Stimulated activated CD4-positive, alpha-beta T cell treated with anti-CD3 and anti-CD28 coated beads, Interleukin-15, amount 100 ng/mL, for 24 hours (primary cell): ENCODE results near the gene TDO2.

Experiments
- DNase-seq: peaks from one replicate; pipeline ENCODE4 v3.0.0-alpha.2; 2020

Gene TDO2

GRCh38 chr4:155954939-155955338 lies 51.4 kb downstream of the TDO2 start:
- DNase-seq: no peak

- no peak for DNase-seq
These were observed 53.0 kb downstream of the TDO2 start for GRCh38 chr4:155956461-155956860.

- DNase-seq: no peak
These were observed 55.9 kb downstream of the TDO2 start for GRCh38 chr4:155959417-155959816.

- DNase-seq: no peak
These were observed 57.0 kb downstream of the TDO2 start for GRCh38 chr4:155960522-155960921.

GRCh38 chr4:155961575-155961974 lies 58.1 kb downstream of the TDO2 start:
- DNase-seq: no peak

GRCh38 chr4:155962767-155963166 lies 59.3 kb downstream of the TDO2 start:
- DNase-seq: no peak

GRCh38 chr4:155964016-155964891 lies 60.8 kb downstream of the TDO2 start:
- no peak for DNase-seq

- DNase-seq: no peak
These were observed 62.7 kb downstream of the TDO2 start for GRCh38 chr4:155966171-155966570.

- DNase-seq: no peak
These were observed 63.4 kb downstream of the TDO2 start for GRCh38 chr4:155966731-155967395.
